GM23248 (cell line): ENCODE data around the gene GGA3. TPM values are rescaled to one million over a fixed set of nuclear protein-coding genes. Genes with fewer than 3 reads are reported as not detected.

Experiments used
- DNase-seq: peaks from one replicate; pipeline ENCODE4 v3.0.0-alpha.2; 2015
- H2AFZ ChIP-seq: fragments of 200-600 bp; sonication (generic); 2 replicates; pipeline ENCODE4 v1.6.1; 2016; ENCODE audit warnings: antibody characterized with exemption
- H3F3A ChIP-seq: fragments of 200-600 bp; sonication (generic); 2 replicates; pipeline ENCODE4 v1.6.1; 2016; ENCODE audit warnings: mild to moderate bottlenecking, antibody characterized with exemption, mixed run types; ENCODE audit not compliant: insufficient read depth
- H3K27ac ChIP-seq: fragments of 200-600 bp; sonication (generic); 2 replicates; pipeline ENCODE4 v1.5.1; 2016; ENCODE audit warnings: mild to moderate bottlenecking
- H3K27me3 ChIP-seq: fragments of 200-600 bp; sonication (generic); replicated peaks from 2 replicates; pipeline ENCODE4 v1.6.1; 2016; ENCODE audit warnings: mild to moderate bottlenecking; ENCODE audit not compliant: insufficient read depth
- H3K36me3 ChIP-seq: fragments of 200-600 bp; sonication (generic); 2 replicates; pipeline ENCODE4 v1.6.1; 2016; ENCODE audit warnings: low read depth, mild to moderate bottlenecking
- H3K4me1 ChIP-seq: fragments of 200-600 bp; sonication (generic); 2 replicates; pipeline ENCODE4 v1.6.1; 2016; ENCODE audit warnings: mild to moderate bottlenecking; ENCODE audit not compliant: insufficient read depth
- H3K4me2 ChIP-seq: fragments of 200-600 bp; sonication (generic); one replicate; pipeline ENCODE4 v1.6.1; 2016; ENCODE audit warnings: mild to moderate bottlenecking; ENCODE audit not compliant: unreplicated experiment
- H3K4me3 ChIP-seq: fragments of 200-600 bp; sonication (generic); 2 replicates; pipeline ENCODE4 v1.5.1; 2016; ENCODE audit warnings: mild to moderate bottlenecking
- H3K79me2 ChIP-seq: fragments of 200-600 bp; sonication (generic); 2 replicates; pipeline ENCODE4 v1.6.1; 2016; ENCODE audit warnings: mild to moderate bottlenecking; ENCODE audit not compliant: insufficient read depth
- H3K9ac ChIP-seq: fragments of 200-600 bp; sonication (generic); 2 replicates; pipeline ENCODE4 v1.6.1; 2016; ENCODE audit warnings: mild to moderate bottlenecking
- H3K9me2 ChIP-seq: fragments of 200-600 bp; sonication (generic); 2 replicates; pipeline ENCODE4 v1.6.1; 2016; ENCODE audit warnings: mixed run types, mild to moderate bottlenecking, moderate library complexity; ENCODE audit not compliant: insufficient read depth
- H3K9me3 ChIP-seq: fragments of 200-600 bp; sonication (generic); one replicate; pipeline ENCODE4 v1.6.1; 2017; ENCODE audit warnings: low read depth
- H4K20me1 ChIP-seq: fragments of 200-600 bp; sonication (generic); 2 replicates; pipeline ENCODE4 v1.6.0; 2016; ENCODE audit not compliant: insufficient read depth
- EZH2 ChIP-seq: fragments of 200-600 bp; sonication (generic); IDR thresholded peaks from 2 replicates; pipeline ENCODE4 v1.6.1; 2018; ENCODE audit warnings: antibody characterized with exemption, mild to moderate bottlenecking; ENCODE audit not compliant: insufficient read depth, poor library complexity, severe bottlenecking
- EZH2phosphoT487 ChIP-seq: fragments of 200-600 bp; sonication (generic); IDR thresholded peaks from 2 replicates; pipeline ENCODE4 v1.6.1; 2018; ENCODE audit warnings: antibody characterized with exemption, moderate library complexity, mild to moderate bottlenecking, low read depth; ENCODE audit not compliant: insufficient read depth
- WGBS, 2 experiments: methylation state at CpG; one replicate each; pipeline ENCODE4 v1.1.6; 2015 to 2017; ENCODE audit warnings: low lambda C conversion rate in 2 of 2, low coverage in 1 of 2; ENCODE audit errors: missing lambda C conversion rate in 2 of 2; 5-methylcytosine and 5-hydroxymethylcytosine counted together
- in situ Hi-C: fragments of 300-500 bp; cut with MboI; formaldehyde crosslinking; loops from 2 replicates; pipeline ENCODE4 v1.15.0; 2020
- polyA plus RNA-seq: library from polyadenylated mRNA; unstranded; fragments of >200 nt; fragmentation: Nextera tagmentation; extraction: Ambion mirVana; gene quantifications from 2 replicates; pipeline ENCODE4 v1.2.1, GENCODE V29; 2016
- total RNA-seq: library from RNA; depleted of rRNA; stranded (reverse); fragments of >200 nt; shearing (Covaris generic); gene quantifications from 2 replicates; pipeline ENCODE4 v1.2.3, GENCODE V29; 2014

GGA3 gene
- total and polyA plus RNA-seq, 2 experiments from 2014 or later = 12.1 to 16.0 TPM

- DNase-seq = peak; percentile 61
- no peak for TF ChIP-seq EZH2phosphoT487
- no peaks in the 10 kb centered on the region for H3K9me3 ChIP-seq
- peaks cover 13% of the 10 kb centered on the region; the same call in 1 of the 2 replicates for H3F3A ChIP-seq
- H3K9me2 ChIP-seq = no peaks in the 10 kb centered on the region
- no peaks in the 10 kb centered on the region for H3K27me3 ChIP-seq
- peak overlapping the region; percentile 58 for H3K4me2 ChIP-seq
- in situ Hi-C loops = no loop called here
- H3K4me1 ChIP-seq = peaks cover 10% of the 10 kb centered on the region
- H2AFZ ChIP-seq = no peak overlapping the region
- WGBS, 2 experiments = 50 to 54% methylated on average over 11 of the region's 11 CpGs
- 0 out of 2 replicates have a peak overlapping the region, but pooled peaks have one; percentile 4 for H3K4me3 ChIP-seq
- H3K9ac ChIP-seq = peak overlapping the region; percentile 38; the same call in 1 of the 2 replicates
- no peaks in the 10 kb centered on the region; the same call in 1 of the 2 replicates for H3K36me3 ChIP-seq
- H3K79me2 ChIP-seq = peaks cover 85% of the 10 kb centered on the region
- H4K20me1 ChIP-seq = no peaks in the 10 kb centered on the region
- H3K27ac ChIP-seq = peak overlapping the region; percentile 33
Observed at GRCh38 chr17:75250009-75250471, 11.4 kb downstream of the GGA3 start.

DNA sequence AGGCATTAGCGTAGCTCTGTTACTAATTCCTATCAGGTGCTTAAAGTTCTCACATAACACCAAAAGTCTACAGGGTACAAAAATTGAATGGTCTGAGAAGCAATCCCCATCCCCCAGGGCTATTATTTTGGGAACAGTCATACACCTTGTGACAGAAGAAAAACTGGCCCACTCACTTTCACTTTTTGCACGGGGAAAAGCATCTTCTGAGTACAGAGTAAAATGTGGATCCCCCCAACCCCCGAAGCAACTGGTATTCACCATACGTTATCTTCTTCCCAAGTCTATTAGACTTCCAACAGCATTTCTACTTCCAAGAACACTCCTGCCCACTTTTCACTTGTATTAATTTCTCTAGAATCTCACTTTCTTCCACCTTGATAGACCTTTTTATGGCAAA is 11.8 kb downstream of the GGA3 start:
- in situ Hi-C loops = no loop called here
- H4K20me1 ChIP-seq = no peaks in the 10 kb centered on the region
- no peak overlapping the region; the same call in 1 of the 2 replicates for H3K27ac ChIP-seq

GRCh38 chr17:75246404-75246803 is 15.0 kb downstream of the GGA3 start:
- DNase-seq = no peak
- H2AFZ ChIP-seq = no peak overlapping the region
- peaks cover 13% of the 10 kb centered on the region for H3K4me1 ChIP-seq
- 93 to 95% methylated on average over 12 of the region's 12 CpGs for WGBS, 2 experiments
- no peak overlapping the region for H3K9ac ChIP-seq
- H4K20me1 ChIP-seq = no peaks in the 10 kb centered on the region
- H3K36me3 ChIP-seq = peaks cover 4% of the 10 kb centered on the region; the same call in 1 of the 2 replicates
- TF ChIP-seq EZH2 (no peak), EZH2phosphoT487 (no peak)
- H3F3A ChIP-seq = peaks cover 20% of the 10 kb centered on the region; the same call in 1 of the 2 replicates
- H3K27ac ChIP-seq = no peak overlapping the region
- H3K79me2 ChIP-seq = peaks cover 51% of the 10 kb centered on the region
- no peaks in the 10 kb centered on the region for H3K9me2 ChIP-seq
- in situ Hi-C loops = no loop called here
- no peak overlapping the region for H3K4me2 ChIP-seq
- no peaks in the 10 kb centered on the region for H3K9me3 ChIP-seq
- no peak overlapping the region for H3K4me3 ChIP-seq
- no peaks in the 10 kb centered on the region for H3K27me3 ChIP-seq

More for the DNA sequence above, 11.8 kb downstream of the GGA3 start:
- no peaks in the 10 kb centered on the region; the same call in 1 of the 2 replicates for H3K36me3 ChIP-seq
- H3K4me3 ChIP-seq = no peak overlapping the region
- no peak overlapping the region for H2AFZ ChIP-seq
- H3K9me2 ChIP-seq = no peaks in the 10 kb centered on the region
- WGBS, 2 experiments = 72 to 74% methylated on average over 4 of the region's 4 CpGs
- H3F3A ChIP-seq = peaks cover 13% of the 10 kb centered on the region; the same call in 1 of the 2 replicates
- H3K4me2 ChIP-seq = peak overlapping the region; percentile 58
- no peak for TF ChIP-seq EZH2phosphoT487
- no peak for TF ChIP-seq EZH2
- DNase-seq = no peak
- H3K27me3 ChIP-seq = no peaks in the 10 kb centered on the region
- H3K4me1 ChIP-seq = peaks cover 10% of the 10 kb centered on the region
- H3K9me3 ChIP-seq = no peaks in the 10 kb centered on the region
- no peak overlapping the region; the same call in 1 of the 2 replicates for H3K9ac ChIP-seq
- H3K79me2 ChIP-seq = peaks cover 80% of the 10 kb centered on the region

DNA sequence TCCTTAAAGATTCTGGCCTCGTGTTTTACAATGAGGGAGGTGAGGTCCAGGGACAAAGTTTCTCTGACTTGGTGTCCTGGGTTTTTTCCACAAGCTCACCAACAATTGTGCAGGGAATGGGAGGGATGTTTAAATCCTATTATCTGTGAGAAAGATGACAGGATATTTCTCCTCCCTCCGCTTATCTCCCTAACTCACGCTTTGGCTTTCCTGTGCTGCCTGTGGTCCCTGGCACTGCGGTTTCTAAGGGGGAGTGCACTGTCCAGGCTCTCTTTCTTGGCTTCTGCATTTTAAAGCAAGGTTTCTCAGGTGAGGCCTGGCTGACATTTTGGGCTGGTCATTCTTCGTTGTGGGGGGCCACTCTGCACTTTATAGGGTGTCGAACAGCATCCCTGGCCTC is 16.4 kb downstream of the GGA3 start:
- Histone ChIP-seq H3K9me3 (no peaks in the 10 kb centered on the region), H3K36me3 (peaks cover 12% of the 10 kb centered on the region; the same call in 1 of the 2 replicates), H3F3A (peaks cover 11% of the 10 kb centered on the region; the same call in 1 of the 2 replicates), H3K4me2 (no peak overlapping the region), H3K79me2 (peaks cover 38% of the 10 kb centered on the region), H3K4me1 (0 out of 2 replicates have a peak, but pooled peaks cover 7% of the 10 kb centered on the region), H3K27ac (no peak overlapping the region), H3K9ac (no peak overlapping the region), H3K27me3 (no peaks in the 10 kb centered on the region), H4K20me1 (no peaks in the 10 kb centered on the region), H3K4me3 (no peak overlapping the region), H2AFZ (no peak overlapping the region), H3K9me2 (no peaks in the 10 kb centered on the region)
- in situ Hi-C loops = no loop called here
- WGBS, 2 experiments = 89 to 91% methylated on average over 6 of the region's 6 CpGs
- TF ChIP-seq EZH2phosphoT487 = no peak
- TF ChIP-seq EZH2 = no peak
- no peak for DNase-seq
